Measurements from ENCODE around the gene GLRA1. TPM values are rescaled to one million over a fixed set of nuclear protein-coding genes. Genes with fewer than 3 reads are reported as not detected.

GLRA1 gene
- total and polyA plus RNA-seq, 2 donors from 2014 or later: not detected

DNA sequence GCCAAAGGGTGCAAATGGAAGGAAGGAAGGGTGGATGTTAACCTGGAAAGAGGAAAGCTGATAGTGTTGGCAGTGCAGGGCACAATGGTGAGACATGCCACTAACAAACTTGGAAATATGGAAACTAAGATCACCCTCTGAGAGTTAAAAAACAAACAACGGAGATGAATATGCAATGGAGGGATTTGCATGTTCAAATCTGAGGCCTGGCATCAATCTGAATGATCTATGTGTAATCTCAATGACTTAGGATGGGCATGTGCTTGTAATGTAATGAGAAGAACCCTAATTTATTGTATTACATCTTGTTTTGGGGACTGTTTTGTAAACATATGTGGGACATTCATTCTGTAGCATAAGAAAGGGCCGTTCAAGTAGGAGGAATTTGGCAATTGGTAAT is 54.4 kb downstream of the GLRA1 start:
- no peaks in the 10 kb centered on the region for H3K27me3 ChIP-seq (ENCODE audit: control insufficient read depth, insufficient read depth, low read length)
- H3K36me3 ChIP-seq (ENCODE audit: control insufficient read depth in 2 of 3, insufficient read depth in 3 of 3, low read length in 3 of 3): no peaks in the 10 kb centered on the region
- intact Hi-C loops (cut with DNase I): no loop called here
- H3K4me3 ChIP-seq (ENCODE audit: low read length in 3 of 3): no peak overlapping the region
- H3K9ac ChIP-seq (ENCODE audit: low read length in 3 of 3): no peak overlapping the region
- TF ChIP-seq, protein P1, sequence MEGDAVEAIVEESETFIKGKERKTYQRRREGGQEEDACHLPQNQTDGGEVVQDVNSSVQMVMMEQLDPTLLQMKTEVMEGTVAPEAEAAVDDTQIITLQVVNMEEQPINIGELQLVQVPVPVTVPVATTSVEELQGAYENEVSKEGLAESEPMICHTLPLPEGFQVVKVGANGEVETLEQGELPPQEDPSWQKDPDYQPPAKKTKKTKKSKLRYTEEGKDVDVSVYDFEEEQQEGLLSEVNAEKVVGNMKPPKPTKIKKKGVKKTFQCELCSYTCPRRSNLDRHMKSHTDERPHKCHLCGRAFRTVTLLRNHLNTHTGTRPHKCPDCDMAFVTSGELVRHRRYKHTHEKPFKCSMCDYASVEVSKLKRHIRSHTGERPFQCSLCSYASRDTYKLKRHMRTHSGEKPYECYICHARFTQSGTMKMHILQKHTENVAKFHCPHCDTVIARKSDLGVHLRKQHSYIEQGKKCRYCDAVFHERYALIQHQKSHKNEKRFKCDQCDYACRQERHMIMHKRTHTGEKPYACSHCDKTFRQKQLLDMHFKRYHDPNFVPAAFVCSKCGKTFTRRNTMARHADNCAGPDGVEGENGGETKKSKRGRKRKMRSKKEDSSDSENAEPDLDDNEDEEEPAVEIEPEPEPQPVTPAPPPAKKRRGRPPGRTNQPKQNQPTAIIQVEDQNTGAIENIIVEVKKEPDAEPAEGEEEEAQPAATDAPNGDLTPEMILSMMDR (IDR thresholded peaks at IDR 0.05; ENCODE audit: borderline replicate concordance, extremely low read depth, insufficient read depth): no peak
- no peaks in the 10 kb centered on the region for H3K4me1 ChIP-seq (ENCODE audit: control insufficient read depth in 2 of 3, insufficient read depth in 2 of 3, low read depth in 1 of 3, low read length in 3 of 3)
- DNase-seq (no peak), FAIRE-seq (no peak)
- no peak overlapping the region for H3K27ac ChIP-seq (ENCODE audit: low read depth in 2 of 2, low read length in 2 of 2)
- no peaks in the 10 kb centered on the region for H3K9me3 ChIP-seq (ENCODE audit: control insufficient read depth in 2 of 3, insufficient read depth in 1 of 3, low read length in 3 of 3)

DNA sequence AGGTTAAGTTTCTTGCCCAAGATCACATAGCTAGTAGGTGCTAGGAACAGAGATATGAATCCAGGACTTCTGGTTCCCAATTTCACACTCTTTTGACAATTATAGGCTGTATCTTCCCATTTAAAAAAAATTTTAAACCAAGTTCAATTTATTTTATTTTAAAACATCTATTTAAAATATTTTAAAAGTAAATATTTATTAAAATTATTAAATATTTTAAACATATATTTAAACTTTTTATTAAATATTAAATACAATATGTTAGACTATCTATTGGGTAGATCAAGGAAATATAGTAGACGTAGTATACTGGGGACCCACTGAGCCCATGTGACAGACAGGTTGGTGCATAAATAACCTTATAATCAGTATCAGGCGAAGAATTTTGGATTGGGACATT is 54.8 kb downstream of the GLRA1 start:
- no peaks in the 10 kb centered on the region for H3K27me3 ChIP-seq (ENCODE audit: control insufficient read depth, insufficient read depth, low read length)
- no peak for FAIRE-seq
- DNase-seq: no peak
- TF ChIP-seq, protein P1 (IDR thresholded peaks at IDR 0.05; ENCODE audit: borderline replicate concordance, extremely low read depth, insufficient read depth): no peak
- no peak overlapping the region for H3K27ac ChIP-seq (ENCODE audit: low read depth in 2 of 2, low read length in 2 of 2)
- H3K4me1 ChIP-seq (ENCODE audit: control insufficient read depth in 2 of 3, insufficient read depth in 2 of 3, low read depth in 1 of 3, low read length in 3 of 3): no peaks in the 10 kb centered on the region
- H3K9me3 ChIP-seq (ENCODE audit: control insufficient read depth in 2 of 3, insufficient read depth in 1 of 3, low read length in 3 of 3): no peaks in the 10 kb centered on the region
- intact Hi-C loops (cut with DNase I): no loop called here
- H3K4me3 ChIP-seq (ENCODE audit: low read length in 3 of 3): no peak overlapping the region
- H3K9ac ChIP-seq (ENCODE audit: low read length in 3 of 3): no peak overlapping the region
- H3K36me3 ChIP-seq (ENCODE audit: control insufficient read depth in 2 of 3, insufficient read depth in 3 of 3, low read length in 3 of 3): no peaks in the 10 kb centered on the region

DNA sequence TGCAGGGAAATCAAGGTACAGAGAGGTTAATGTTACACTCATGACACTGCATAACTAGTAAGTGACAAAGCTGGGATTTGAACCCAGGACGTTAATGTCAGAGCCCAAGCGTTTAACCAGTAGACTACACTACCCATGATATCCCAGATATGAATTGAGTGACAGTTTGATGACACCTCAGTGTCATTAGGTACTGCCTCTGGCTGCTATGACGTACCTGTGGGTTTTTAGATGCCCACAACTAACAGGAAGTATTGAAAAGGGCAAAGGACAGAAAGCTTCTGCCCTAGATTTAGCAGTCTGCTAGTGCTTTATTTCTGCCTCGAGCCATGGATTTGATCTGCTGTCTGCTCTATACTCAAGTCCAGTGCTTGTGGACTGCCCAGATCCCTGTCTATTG is 56.2 kb downstream of the GLRA1 start:
- H3K27ac ChIP-seq (ENCODE audit: low read depth in 2 of 2, low read length in 2 of 2): no peak overlapping the region
- DNase-seq (no peak), FAIRE-seq (no peak)
- H3K9ac ChIP-seq (ENCODE audit: low read length in 3 of 3): no peak overlapping the region
- H3K4me1 ChIP-seq (ENCODE audit: control insufficient read depth in 2 of 3, insufficient read depth in 2 of 3, low read depth in 1 of 3, low read length in 3 of 3): no peaks in the 10 kb centered on the region
- no peak overlapping the region for H3K4me3 ChIP-seq (ENCODE audit: low read length in 3 of 3)
- TF ChIP-seq, protein P1 (IDR thresholded peaks at IDR 0.05; ENCODE audit: borderline replicate concordance, extremely low read depth, insufficient read depth): no peak
- no peaks in the 10 kb centered on the region for H3K36me3 ChIP-seq (ENCODE audit: control insufficient read depth in 2 of 3, insufficient read depth in 3 of 3, low read length in 3 of 3)
- H3K9me3 ChIP-seq (ENCODE audit: control insufficient read depth in 2 of 3, insufficient read depth in 1 of 3, low read length in 3 of 3): no peaks in the 10 kb centered on the region
- H3K27me3 ChIP-seq (ENCODE audit: control insufficient read depth, insufficient read depth, low read length): no peaks in the 10 kb centered on the region
- intact Hi-C loops (cut with DNase I): no loop called here

DNA sequence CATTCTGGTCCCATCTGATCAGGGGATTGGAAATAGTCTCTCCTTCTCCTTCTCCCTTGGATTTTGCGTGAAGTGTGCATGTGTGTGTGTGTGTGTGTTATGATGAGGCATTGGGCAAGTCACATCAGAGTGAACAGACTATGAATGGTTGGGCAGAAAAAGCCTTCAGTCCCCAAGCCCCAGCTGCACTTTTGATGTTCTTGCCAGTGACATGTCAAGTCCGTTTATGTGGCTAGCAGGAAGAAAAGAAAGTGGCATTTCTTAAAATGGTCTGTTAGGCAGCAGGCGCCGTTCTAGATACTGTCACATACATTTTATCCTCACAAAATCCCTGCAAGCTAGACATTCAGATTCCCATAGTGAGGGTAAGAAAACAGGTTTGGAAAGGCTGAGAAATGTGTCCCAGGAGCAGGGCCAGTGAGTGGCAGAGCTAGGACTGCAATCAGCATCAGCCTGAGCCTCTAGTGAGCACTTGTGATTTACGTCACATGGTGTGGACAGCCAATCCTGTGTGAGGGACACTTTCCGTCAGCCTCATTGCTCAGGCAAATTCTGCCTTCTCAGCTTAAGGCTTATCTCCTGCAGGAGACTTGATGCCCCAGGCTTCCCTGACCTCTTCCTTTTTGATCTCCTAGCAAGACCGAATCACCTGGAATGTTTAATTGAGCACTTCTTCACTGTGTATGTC is 60.4 kb downstream of the GLRA1 start:
- no peak for DNase-seq
- H3K36me3 ChIP-seq (ENCODE audit: control insufficient read depth in 2 of 3, insufficient read depth in 3 of 3, low read length in 3 of 3): no peaks in the 10 kb centered on the region
- no peaks in the 10 kb centered on the region for H3K4me1 ChIP-seq (ENCODE audit: control insufficient read depth in 2 of 3, insufficient read depth in 2 of 3, low read depth in 1 of 3, low read length in 3 of 3)
- no peak overlapping the region for H3K4me3 ChIP-seq (ENCODE audit: low read length in 3 of 3)
- no peaks in the 10 kb centered on the region for H3K9me3 ChIP-seq (ENCODE audit: control insufficient read depth in 2 of 3, insufficient read depth in 1 of 3, low read length in 3 of 3)
- no peak for FAIRE-seq
- TF ChIP-seq, protein P1 (IDR thresholded peaks at IDR 0.05; ENCODE audit: borderline replicate concordance, extremely low read depth, insufficient read depth): no peak
- H3K27ac ChIP-seq (ENCODE audit: low read depth in 2 of 2, low read length in 2 of 2): no peak overlapping the region
- no peak overlapping the region for H3K9ac ChIP-seq (ENCODE audit: low read length in 3 of 3)
- H3K27me3 ChIP-seq (ENCODE audit: control insufficient read depth, insufficient read depth, low read length): no peaks in the 10 kb centered on the region
- intact Hi-C loops (cut with DNase I): no loop called here
